Mesothelial cell of epicardium (in vitro differentiated cells): Measurements from ENCODE around the gene ANKRD11. TPM values are rescaled to one million over a fixed set of nuclear protein-coding genes. Genes with fewer than 3 reads are reported as not detected.

ENCODE experiments used
- DNase-seq, 2 experiments: peaks; one replicate each; pipeline ENCODE4 v3.0.0; 2021; ENCODE audit warnings: low spot score in 2 of 2; ENCODE audit not compliant: unreplicated experiment in 2 of 2
- H3K27ac Mint-ChIP-seq: 2 replicates; pipeline ENCODE4 v1.8.0; 2021; ENCODE audit warnings: mixed read lengths
- H3K27me3 Mint-ChIP-seq: 2 replicates; pipeline ENCODE4 v1.8.0; 2021; ENCODE audit warnings: low read depth, mixed read lengths
- H3K36me3 Mint-ChIP-seq: 2 replicates; pipeline ENCODE4 v1.8.0; 2021; ENCODE audit warnings: mixed read lengths
- H3K4me1 Mint-ChIP-seq: 2 replicates; pipeline ENCODE4 v1.8.0; 2021; ENCODE audit warnings: mixed read lengths
- H3K4me3 Mint-ChIP-seq: 2 replicates; pipeline ENCODE4 v1.8.0; 2021; ENCODE audit warnings: mild to moderate bottlenecking, moderate library complexity, mixed read lengths
- H3K9me3 Mint-ChIP-seq: 2 replicates; pipeline ENCODE4 v1.8.0; 2021; ENCODE audit warnings: mixed read lengths
- CTCF ChIP-seq: fragments of 200-600 bp; sonication (generic); IDR thresholded peaks from one replicate; pipeline ENCODE4 v1.5.0; 2021; ENCODE audit warnings: antibody characterized with exemption; ENCODE audit not compliant: unreplicated experiment
- total RNA-seq: library from RNA; stranded (reverse); gene quantifications from 3 replicates; pipeline ENCODE4 v1.2.1, GENCODE V29; 2021

The ANKRD11 gene
- total RNA-seq, 1 donor from 2014 or later: 247 TPM

GRCh38 chr16:89534252-89534756 is 43.9 kb upstream of the ANKRD11 start:
- Mint-ChIP-seq H3K27ac (no peak overlapping the region), H3K27me3 (no peaks in the 10 kb centered on the region), H3K4me1 (no peaks in the 10 kb centered on the region), H3K9me3 (no peaks in the 10 kb centered on the region), H3K4me3 (no peak overlapping the region), H3K36me3 (peaks cover 15% of the 10 kb centered on the region)
- DNase-seq: no peak
- TF ChIP-seq CTCF: no peak

- no peak overlapping the region for H3K27ac Mint-ChIP-seq
- H3K27me3 Mint-ChIP-seq: no peaks in the 10 kb centered on the region
- no peak for TF ChIP-seq CTCF
- H3K36me3 Mint-ChIP-seq: peaks cover 32% of the 10 kb centered on the region
- H3K4me3 Mint-ChIP-seq: no peak overlapping the region
- DNase-seq: no peak
- no peaks in the 10 kb centered on the region for H3K4me1 Mint-ChIP-seq
- H3K9me3 Mint-ChIP-seq: no peaks in the 10 kb centered on the region
Measured at GRCh38 chr16:89531821-89532526, 41.6 kb upstream of the ANKRD11 start.

GRCh38 chr16:89530401-89531381 is 40.3 kb upstream of the ANKRD11 start:
- H3K27me3 Mint-ChIP-seq: no peaks in the 10 kb centered on the region
- no peak for TF ChIP-seq CTCF
- peaks cover 41% of the 10 kb centered on the region for H3K36me3 Mint-ChIP-seq
- H3K27ac Mint-ChIP-seq: no peak overlapping the region
- no peak for DNase-seq
- H3K9me3 Mint-ChIP-seq: no peaks in the 10 kb centered on the region
- no peak overlapping the region for H3K4me3 Mint-ChIP-seq
- H3K4me1 Mint-ChIP-seq: no peaks in the 10 kb centered on the region

GRCh38 chr16:89529097-89529496 is 38.7 kb upstream of the ANKRD11 start:
- Mint-ChIP-seq H3K36me3 (peaks cover 40% of the 10 kb centered on the region), H3K27ac (no peak overlapping the region), H3K9me3 (no peaks in the 10 kb centered on the region), H3K4me1 (no peaks in the 10 kb centered on the region), H3K4me3 (no peak overlapping the region), H3K27me3 (no peaks in the 10 kb centered on the region)
- DNase-seq: no peak
- TF ChIP-seq CTCF: no peak

- H3K27ac Mint-ChIP-seq: no peak overlapping the region
- peaks cover 53% of the 10 kb centered on the region for H3K36me3 Mint-ChIP-seq
- H3K4me3 Mint-ChIP-seq: no peak overlapping the region
- H3K9me3 Mint-ChIP-seq: no peaks in the 10 kb centered on the region
- no peak for TF ChIP-seq CTCF
- no peaks in the 10 kb centered on the region for H3K27me3 Mint-ChIP-seq
- no peak for DNase-seq
- H3K4me1 Mint-ChIP-seq: no peaks in the 10 kb centered on the region
Measured at GRCh38 chr16:89525146-89525913, 35.0 kb upstream of the ANKRD11 start.
